Muscle layer of duodenum (tissue), 2 donors: ENCODE data around the gene SMPD3.

ENCODE experiments used
- H3K27ac ChIP-seq: one replicate; pipeline ENCODE4 v1.7.0; 2013; ENCODE audit warnings: mild to moderate bottlenecking, low read length
- H3K27me3 ChIP-seq: one replicate; pipeline ENCODE4 v1.7.0; 2013; ENCODE audit warnings: low read depth, mild to moderate bottlenecking, control low read depth, low read length
- H3K36me3 ChIP-seq, 2 donors: one replicate each; pipeline ENCODE4 v1.7.0; 2013; ENCODE audit warnings: low read length in 2 of 2, control low read depth in 1 of 2, mild to moderate bottlenecking in 1 of 2; ENCODE audit not compliant: insufficient read depth in 2 of 2, control insufficient read depth in 1 of 2
- H3K4me1 ChIP-seq, 2 donors: one replicate each; pipeline ENCODE4 v1.7.0; 2013; ENCODE audit warnings: low read length in 2 of 2, mild to moderate bottlenecking in 2 of 2, control low read depth in 1 of 2, moderate library complexity in 1 of 2; ENCODE audit not compliant: insufficient read depth in 2 of 2, control insufficient read depth in 1 of 2
- H3K4me3 ChIP-seq, 2 donors: one replicate each; pipeline ENCODE4 v1.7.0; 2013; ENCODE audit warnings: low read length in 2 of 2, low read depth in 1 of 2, mild to moderate bottlenecking in 1 of 2
- H3K9me3 ChIP-seq, 2 donors: one replicate each; pipeline ENCODE4 v1.7.0; 2013; ENCODE audit warnings: low read length in 2 of 2, control low read depth in 1 of 2, mild to moderate bottlenecking in 1 of 2; ENCODE audit not compliant: control insufficient read depth in 1 of 2
- donor health status: healthy.

SMPD3 gene

DNA sequence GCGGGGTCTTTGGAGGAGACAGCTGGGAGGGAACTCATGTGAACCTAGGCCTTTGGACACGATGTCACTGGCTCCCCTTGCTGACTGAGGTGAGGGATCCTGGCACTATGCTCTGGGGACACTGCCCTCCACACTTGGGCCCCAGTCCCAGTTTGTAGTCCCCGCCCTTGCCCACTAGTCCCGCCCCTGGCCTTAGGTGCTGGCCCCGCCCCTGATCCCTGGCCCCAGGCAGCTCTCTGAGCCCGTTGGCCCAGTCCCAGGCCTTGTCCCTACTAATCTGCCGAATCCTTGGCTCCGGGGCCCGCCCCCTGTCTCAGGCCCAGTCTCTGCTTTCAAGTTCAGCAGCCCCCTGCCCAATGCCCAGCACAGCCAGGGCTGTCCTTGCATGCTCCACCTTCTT lies 61.0 kb downstream of the SMPD3 start:
- Histone ChIP-seq H3K9me3 (no peaks in the 10 kb centered on the region), H3K4me3 (no peak overlapping the region), H3K4me1 (no peaks in the 10 kb centered on the region), H3K27me3 (no peaks in the 10 kb centered on the region), H3K27ac (peak overlapping the region; percentile 90), H3K36me3 (no peaks in the 10 kb centered on the region)

DNA sequence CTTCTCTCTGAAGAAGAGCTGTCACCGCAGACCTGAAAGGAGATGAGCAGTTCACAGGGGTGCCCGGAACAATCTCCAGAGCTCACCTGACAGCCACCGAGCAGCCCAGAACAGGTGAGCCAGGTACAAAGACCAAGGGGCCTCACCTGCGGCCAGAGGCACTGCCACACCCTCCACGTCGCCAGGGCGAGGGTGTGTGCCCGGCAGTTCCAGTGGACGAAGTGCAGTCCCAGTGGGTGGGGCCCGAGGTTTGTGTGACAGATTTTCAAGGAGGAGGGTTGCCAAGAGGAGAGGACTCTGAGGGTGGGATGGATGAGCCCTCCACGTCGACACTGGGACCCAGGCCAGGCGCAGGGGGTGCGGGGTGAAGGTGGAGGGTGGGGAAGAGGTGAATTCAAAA lies 61.7 kb downstream of the SMPD3 start:
- Histone ChIP-seq H3K27me3 (no peaks in the 10 kb centered on the region), H3K9me3 (no peaks in the 10 kb centered on the region), H3K36me3 (no peaks in the 10 kb centered on the region), H3K27ac (peak overlapping the region; percentile 90), H3K4me1 (no peaks in the 10 kb centered on the region), H3K4me3 (no peak overlapping the region)

DNA sequence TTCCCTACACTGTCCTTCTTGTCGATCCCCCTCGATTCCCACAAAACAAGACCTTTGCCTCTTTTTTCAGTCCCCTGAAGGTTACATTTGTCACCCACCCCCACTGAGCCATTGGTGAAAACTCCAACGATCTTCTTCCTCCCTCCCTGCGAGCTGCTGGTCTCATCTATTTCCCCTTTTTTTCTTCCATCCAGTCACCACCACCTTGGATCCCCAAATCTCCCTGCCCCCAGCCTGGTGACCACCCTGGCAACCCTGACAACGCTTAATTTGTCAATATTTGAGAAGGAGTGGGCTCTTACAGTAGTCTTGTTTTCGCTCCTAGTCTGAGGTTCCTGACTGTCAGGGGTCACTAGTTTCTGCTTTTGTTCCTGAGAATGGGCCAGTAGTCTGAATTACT lies 62.9 kb downstream of the SMPD3 start:
- H3K27ac ChIP-seq, result peak overlapping the region; percentile 58
- H3K4me3 ChIP-seq, result peak overlapping the region in 1 of 2 donors; percentile 30
- H3K9me3 ChIP-seq, result no peaks in the 10 kb centered on the region
- no peaks in the 10 kb centered on the region for H3K27me3 ChIP-seq
- no peaks in the 10 kb centered on the region for H3K36me3 ChIP-seq
- no peaks in the 10 kb centered on the region for H3K4me1 ChIP-seq

DNA sequence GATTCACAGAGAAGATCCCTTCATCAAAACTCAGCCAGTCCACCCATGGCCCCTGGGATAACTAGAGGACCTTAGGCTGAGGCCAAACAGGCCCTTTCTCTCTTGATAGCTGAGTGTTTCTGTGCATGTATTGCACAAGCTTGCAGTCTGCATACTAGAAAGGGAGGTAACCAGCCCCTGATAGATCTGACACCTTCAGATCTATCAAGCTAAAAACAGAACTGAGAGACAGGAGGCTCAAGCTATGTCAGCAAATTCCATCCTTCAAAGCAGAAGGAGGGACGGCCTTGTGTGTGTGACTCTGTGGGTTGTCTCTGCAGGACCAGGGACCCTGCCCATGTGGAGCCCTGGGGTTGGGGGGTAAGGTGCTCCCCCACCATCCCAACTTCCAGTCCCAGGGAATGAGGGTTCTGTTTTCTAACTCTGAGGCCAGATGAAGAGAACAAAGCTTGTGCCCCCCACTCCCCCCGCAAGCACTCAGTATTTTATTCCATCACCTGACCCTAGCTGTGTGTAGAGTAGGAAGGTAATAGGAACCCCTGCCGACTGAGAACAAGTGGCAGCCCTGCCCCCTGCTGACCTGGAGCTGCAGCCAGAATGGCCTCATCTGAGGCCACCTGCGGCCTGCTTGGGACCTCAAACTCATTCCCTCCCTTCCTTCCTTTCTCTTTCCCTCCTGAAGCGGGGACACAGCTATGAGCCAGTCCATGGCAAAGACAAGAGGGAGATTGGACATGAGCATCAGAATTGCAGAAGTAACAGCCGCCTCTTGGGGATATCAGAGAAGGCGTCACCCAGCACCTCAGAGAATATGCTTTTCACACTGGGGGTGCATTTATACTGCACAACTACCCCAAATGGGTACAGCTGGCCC lies 63.8 kb downstream of the SMPD3 start:
- no peaks in the 10 kb centered on the region for H3K9me3 ChIP-seq

DNA sequence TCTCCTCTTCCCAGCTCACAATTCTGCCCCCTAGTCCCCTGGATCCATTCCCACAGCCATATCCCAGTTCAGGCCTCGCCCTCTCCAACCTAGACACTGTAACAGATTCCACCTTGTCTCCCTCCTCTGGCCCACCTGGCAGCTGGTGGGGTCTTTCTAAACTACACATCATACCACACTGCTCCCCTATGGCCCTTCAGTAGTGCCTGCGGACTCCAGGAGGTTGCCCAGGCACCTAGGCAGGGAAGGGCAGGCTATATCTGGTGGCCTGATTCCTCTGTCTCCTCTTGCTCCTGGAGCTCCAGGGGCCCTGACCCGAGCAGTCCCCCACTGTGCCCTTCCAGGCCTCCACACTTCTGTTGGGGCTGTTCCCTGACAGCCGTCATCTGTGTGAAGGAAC lies 64.5 kb downstream of the SMPD3 start:
- Histone ChIP-seq H3K4me1 (no peaks in the 10 kb centered on the region), H3K4me3 (no peak overlapping the region), H3K27me3 (no peaks in the 10 kb centered on the region), H3K36me3 (no peaks in the 10 kb centered on the region), H3K9me3 (no peaks in the 10 kb centered on the region), H3K27ac (peak overlapping the region; percentile 42)

More for the DNA sequence above, 63.8 kb downstream of the SMPD3 start:
- H3K27ac ChIP-seq, result peak overlapping the region; percentile 42
- no peaks in the 10 kb centered on the region for H3K27me3 ChIP-seq
- H3K4me1 ChIP-seq, result no peaks in the 10 kb centered on the region
- H3K4me3 ChIP-seq, result no peak overlapping the region
- H3K36me3 ChIP-seq, result no peaks in the 10 kb centered on the region

DNA sequence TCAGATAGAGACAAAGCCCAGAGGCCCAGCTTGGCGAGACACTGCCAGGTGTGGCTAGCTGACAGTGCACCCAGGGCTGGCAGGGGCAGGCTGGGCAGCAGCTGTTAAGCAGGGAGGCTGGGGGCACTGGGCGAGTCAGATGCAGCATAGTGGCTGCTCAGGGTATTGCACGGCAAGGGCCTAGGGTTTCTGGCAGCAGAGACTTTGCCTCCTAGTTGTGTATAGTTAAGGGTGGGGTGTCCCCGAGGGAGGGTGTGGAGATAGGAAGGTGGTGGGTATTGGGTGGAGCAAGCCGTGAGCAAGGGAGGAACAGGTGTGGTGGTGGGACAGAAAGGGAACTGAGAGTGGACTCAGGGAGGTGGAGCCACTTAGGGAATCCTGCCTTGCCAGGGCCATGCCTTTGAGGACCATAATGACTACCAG lies 66.0 kb downstream of the SMPD3 start:
- H3K4me3 ChIP-seq, result no peak overlapping the region
- no peaks in the 10 kb centered on the region for H3K27me3 ChIP-seq
- no peaks in the 10 kb centered on the region for H3K4me1 ChIP-seq
- H3K9me3 ChIP-seq, result no peaks in the 10 kb centered on the region
- H3K27ac ChIP-seq, result no peak overlapping the region
- no peaks in the 10 kb centered on the region for H3K36me3 ChIP-seq

DNA sequence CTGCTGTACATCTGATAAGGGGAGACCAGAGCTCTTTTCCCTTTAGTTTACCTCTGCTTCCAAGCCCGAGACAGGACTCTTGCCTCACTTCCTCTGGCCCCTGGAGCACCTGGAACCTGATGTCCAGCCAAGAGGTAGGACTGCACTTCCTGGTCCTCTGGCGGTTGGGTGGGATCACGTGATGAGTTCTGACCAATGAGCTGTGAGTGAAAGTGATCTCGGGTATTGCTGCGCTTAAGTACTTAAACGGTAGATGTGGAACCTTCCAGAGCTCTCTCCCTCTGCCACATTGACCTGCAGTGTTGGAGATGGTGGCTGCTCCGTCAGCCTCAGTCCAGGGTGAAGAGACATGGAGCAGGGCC lies 67.0 kb downstream of the SMPD3 start:
- no peaks in the 10 kb centered on the region for H3K4me1 ChIP-seq
- no peak overlapping the region for H3K27ac ChIP-seq

DNA sequence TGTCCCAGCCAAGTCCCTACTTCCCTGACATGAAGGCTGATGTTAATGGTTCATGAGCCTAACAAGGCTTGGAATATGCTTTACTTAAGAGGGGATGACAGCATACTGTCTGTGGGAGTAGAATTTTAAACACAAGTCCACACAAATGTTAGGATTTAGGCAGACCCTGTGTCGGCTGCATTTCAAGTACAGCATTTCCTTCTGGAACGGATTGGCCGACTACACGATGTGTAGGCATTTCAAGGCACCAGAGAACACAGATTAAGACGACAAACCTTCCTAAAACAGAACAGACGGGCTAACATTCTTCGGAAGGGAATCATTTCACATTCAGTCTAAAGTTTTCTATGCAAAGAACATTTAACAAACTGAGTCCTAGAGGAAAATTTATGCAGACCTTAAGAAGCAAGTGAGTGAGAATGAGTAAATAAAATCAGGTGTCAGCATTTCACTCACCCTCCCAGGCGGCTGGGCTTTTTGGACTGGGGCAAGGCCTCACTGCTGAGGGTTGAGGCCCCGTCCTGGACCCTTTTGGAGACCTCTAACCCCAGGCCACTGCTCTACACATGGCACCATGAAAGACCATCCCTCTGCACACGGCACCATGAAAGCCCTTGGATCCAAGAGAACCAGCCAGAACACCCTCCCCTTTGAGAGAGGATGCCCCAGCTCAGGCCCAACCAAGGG lies 67.5 kb downstream of the SMPD3 start:
- Histone ChIP-seq H3K36me3 (no peaks in the 10 kb centered on the region), H3K4me1 (no peaks in the 10 kb centered on the region), H3K27me3 (no peaks in the 10 kb centered on the region), H3K9me3 (no peaks in the 10 kb centered on the region), H3K4me3 (no peak overlapping the region), H3K27ac (no peak overlapping the region)

More for the DNA sequence above, 67.0 kb downstream of the SMPD3 start:
- no peaks in the 10 kb centered on the region for H3K9me3 ChIP-seq
- H3K27me3 ChIP-seq, result no peaks in the 10 kb centered on the region
- no peak overlapping the region for H3K4me3 ChIP-seq
- no peaks in the 10 kb centered on the region for H3K36me3 ChIP-seq

DNA sequence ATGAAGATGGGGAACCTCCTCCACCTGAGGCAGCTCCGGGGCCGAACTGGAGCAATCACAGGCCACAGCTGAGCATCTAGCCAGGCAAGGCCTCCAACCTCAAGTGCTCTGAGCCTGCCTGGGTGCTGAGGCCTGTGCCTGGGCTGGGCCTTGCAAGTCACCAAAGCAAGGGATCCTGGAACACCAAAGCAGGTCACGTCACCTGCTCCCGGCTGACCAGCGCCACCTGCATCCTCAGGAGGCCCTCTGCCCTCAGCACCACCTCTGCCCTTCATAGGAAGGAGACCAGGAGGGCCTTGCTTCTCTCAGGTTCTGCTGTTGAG lies 68.0 kb downstream of the SMPD3 start:
- H3K4me1 ChIP-seq, result no peaks in the 10 kb centered on the region
- no peaks in the 10 kb centered on the region for H3K27me3 ChIP-seq
- H3K4me3 ChIP-seq, result no peak overlapping the region
- no peak overlapping the region for H3K27ac ChIP-seq
- H3K36me3 ChIP-seq, result no peaks in the 10 kb centered on the region
- no peaks in the 10 kb centered on the region for H3K9me3 ChIP-seq

DNA sequence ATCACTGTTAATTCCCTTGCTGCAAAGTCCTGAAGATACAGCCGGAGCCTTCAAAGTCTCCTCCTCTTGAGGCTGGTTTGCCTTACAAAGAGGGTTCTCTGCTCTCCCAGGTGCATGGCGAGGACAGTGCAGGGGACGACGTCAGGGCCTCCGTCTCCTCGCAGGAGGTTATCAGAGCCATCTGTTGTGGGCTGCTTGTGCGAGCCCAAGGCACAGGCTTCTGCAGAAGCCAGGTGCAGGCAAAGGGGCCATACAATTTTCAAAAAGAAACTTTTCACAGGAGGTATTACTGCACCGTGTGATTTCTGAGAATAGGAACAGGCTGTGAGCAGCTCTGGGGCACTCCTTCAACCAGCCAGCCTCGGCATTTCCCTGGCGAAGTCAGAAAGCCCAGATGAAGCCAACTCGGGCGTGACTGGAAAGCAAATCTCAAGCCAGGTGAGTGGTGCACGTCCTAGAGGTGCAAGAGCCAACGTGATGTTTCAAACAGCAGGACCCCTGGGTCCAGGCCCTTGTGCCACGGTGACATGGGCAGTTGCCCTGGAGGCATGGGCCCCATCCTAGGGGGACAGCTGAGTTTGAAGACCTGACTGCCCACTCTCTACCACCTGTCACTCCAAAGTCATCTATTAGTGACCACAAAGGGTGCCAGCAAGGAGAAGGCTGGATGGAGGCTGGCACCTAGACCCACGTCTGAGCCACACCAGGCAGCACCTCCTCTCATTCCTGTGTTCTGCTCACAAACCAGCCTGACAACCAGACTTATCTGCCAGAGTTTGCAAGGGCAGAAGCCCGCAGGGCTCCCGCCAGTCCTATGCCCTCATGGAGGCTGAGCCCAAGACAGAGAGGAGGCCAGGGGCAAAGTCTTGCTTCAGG lies 68.6 kb downstream of the SMPD3 start:
- no peak overlapping the region for H3K4me3 ChIP-seq
- H3K9me3 ChIP-seq, result no peaks in the 10 kb centered on the region
- H3K27ac ChIP-seq, result no peak overlapping the region
- H3K27me3 ChIP-seq, result no peaks in the 10 kb centered on the region
- no peaks in the 10 kb centered on the region for H3K36me3 ChIP-seq
- H3K4me1 ChIP-seq, result no peaks in the 10 kb centered on the region
